Mammary epithelial cell (primary cell): ENCODE measurements around the gene SLCO4A1.

Source experiments
- EZH2 ChIP-seq: IDR thresholded peaks from 2 replicates; pipeline ENCODE4 v1.6.1; 2012; ENCODE audit warnings: low read length, inconsistent platforms, borderline replicate concordance
- TF ChIP-seq, protein P1 (sequence below), 2 donors: IDR thresholded peaks in 1 of 2; conservative IDR thresholded peaks in 1 of 2; 2 replicates each; pipeline ENCODE4 v1.5.1; 2011 to 2012; ENCODE audit warnings: inconsistent platforms in 2 of 2, low read length in 2 of 2, mild to moderate bottlenecking in 2 of 2, control low read depth in 1 of 2, low read depth in 1 of 2; ENCODE audit not compliant: insufficient read depth in 1 of 2; ENCODE audit errors: extremely low read depth in 1 of 2

DNA sequence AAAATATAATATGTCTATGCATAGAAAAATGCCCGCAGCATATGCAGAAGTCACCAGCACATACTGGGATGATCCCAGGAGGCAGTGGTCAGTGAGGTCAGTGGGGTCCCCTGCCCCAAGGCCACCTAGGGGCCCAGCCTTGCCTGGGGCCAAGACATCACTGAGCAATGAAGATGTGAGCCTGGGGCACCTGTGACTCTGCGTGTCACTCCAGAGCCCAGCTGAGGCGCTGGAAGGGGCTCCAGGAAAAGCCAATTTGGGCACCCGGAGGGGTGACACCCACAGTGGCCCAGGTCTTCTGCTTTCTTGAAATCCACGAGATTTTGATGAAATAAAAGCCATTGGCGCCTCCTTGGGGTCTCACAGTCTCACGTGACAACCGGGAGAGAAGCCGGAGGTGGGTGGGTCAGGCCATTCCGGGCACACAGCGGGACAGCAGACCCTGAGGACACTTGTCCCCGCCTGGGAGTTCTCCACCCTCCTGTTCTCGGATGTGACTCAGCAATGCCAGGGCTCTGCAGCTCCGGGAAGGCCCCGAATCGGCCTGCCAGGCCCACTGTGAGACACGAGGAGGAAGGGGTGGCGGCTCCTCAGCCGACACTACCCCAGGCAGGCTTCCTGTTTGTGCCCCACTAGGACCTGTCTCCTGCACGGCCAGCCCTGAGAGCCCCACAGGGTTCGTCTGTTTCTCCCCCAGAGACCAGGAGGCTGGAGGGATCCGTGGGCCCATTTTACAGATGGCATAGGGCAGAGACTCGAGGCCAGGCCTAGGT lies 24.4 kb upstream of the SLCO4A1 start:
- TF ChIP-seq, protein P1, sequence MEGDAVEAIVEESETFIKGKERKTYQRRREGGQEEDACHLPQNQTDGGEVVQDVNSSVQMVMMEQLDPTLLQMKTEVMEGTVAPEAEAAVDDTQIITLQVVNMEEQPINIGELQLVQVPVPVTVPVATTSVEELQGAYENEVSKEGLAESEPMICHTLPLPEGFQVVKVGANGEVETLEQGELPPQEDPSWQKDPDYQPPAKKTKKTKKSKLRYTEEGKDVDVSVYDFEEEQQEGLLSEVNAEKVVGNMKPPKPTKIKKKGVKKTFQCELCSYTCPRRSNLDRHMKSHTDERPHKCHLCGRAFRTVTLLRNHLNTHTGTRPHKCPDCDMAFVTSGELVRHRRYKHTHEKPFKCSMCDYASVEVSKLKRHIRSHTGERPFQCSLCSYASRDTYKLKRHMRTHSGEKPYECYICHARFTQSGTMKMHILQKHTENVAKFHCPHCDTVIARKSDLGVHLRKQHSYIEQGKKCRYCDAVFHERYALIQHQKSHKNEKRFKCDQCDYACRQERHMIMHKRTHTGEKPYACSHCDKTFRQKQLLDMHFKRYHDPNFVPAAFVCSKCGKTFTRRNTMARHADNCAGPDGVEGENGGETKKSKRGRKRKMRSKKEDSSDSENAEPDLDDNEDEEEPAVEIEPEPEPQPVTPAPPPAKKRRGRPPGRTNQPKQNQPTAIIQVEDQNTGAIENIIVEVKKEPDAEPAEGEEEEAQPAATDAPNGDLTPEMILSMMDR (conservative IDR thresholded peaks at IDR 0.05 in 1 of 2, IDR thresholded peaks at IDR 0.05 in 1 of 2; ENCODE audit: extremely low read depth in 1 of 2, insufficient read depth in 1 of 2, low read depth in 1 of 2, low read length in 2 of 2): no peak
- TF ChIP-seq EZH2: no peak
